Spinal cord (tissue), 10 donors: ENCODE results near the gene LOXL1. TPM values are rescaled to one million over a fixed set of nuclear protein-coding genes. Genes with fewer than 3 reads are reported as not detected.

Source experiments
- DNase-seq, 6 donors: peaks; one replicate each; pipeline versions ENCODE4 v3.0.0 to v3.0.0-alpha.2; 2013 to 2015; ENCODE audit warnings: low spot score in 6 of 6, low read depth in 4 of 6
- H3K27ac ChIP-seq: one replicate; pipeline ENCODE4 v1.5.1; 2013; ENCODE audit warnings: low read depth, low read length, control low read depth
- H3K27me3 ChIP-seq: one replicate; pipeline ENCODE4 v1.6.1; 2013; ENCODE audit warnings: low read length; ENCODE audit not compliant: control insufficient read depth, insufficient read depth
- H3K36me3 ChIP-seq: one replicate; pipeline ENCODE4 v1.6.1; 2013; ENCODE audit warnings: low read length; ENCODE audit not compliant: control insufficient read depth, insufficient read depth
- H3K4me1 ChIP-seq: one replicate; pipeline ENCODE4 v1.6.1; 2013; ENCODE audit warnings: low read length; ENCODE audit not compliant: control insufficient read depth, insufficient read depth
- H3K4me3 ChIP-seq: one replicate; pipeline ENCODE4 v1.5.1; 2013; ENCODE audit warnings: low read depth, low read length, control low read depth
- H3K9me3 ChIP-seq: one replicate; pipeline ENCODE4 v1.6.1; 2013; ENCODE audit warnings: low read length; ENCODE audit not compliant: control insufficient read depth, insufficient read depth
- WGBS: methylation state at CpG from one replicate; pipeline ENCODE4 v1.1.5; 2013; ENCODE audit warnings: missing lambda C conversion rate; ENCODE audit not compliant: insufficient coverage; 5-methylcytosine and 5-hydroxymethylcytosine counted together
- polyA plus RNA-seq, 2 donors: library from polyadenylated mRNA; unstranded; fragments of 120-200 nt; gene quantifications; one replicate each; pipeline ENCODE4 v1.2.1, GENCODE V29; 2013; ENCODE audit not compliant: insufficient read length in 2 of 2
- total RNA-seq, 2 donors: library from RNA; depleted of rRNA in 1 of 2; stranded (reverse); fragments of 120-200 nt in 1 of 2; fragments of >200 nt in 1 of 2; gene quantifications; one replicate each; pipeline versions ENCODE4 v1.2.3 to v1.2.4, GENCODE V29; 2013 to 2014
- donor health status: healthy.

Gene LOXL1
- total and polyA plus RNA-seq, 4 donors, result 7.9 to 48.2 (median 22.9) TPM

GRCh38 chr15:73996267-73996666, 70.0 kb downstream of the LOXL1 start:
- H3K4me3 ChIP-seq, result no peak overlapping the region

GRCh38 chr15:73996939-73997338, 70.7 kb downstream of the LOXL1 start:
- H3K4me3 ChIP-seq, result no peak overlapping the region
- peaks cover 12% of the 10 kb centered on the region for H3K36me3 ChIP-seq
- DNase-seq, result no peak
- H3K27me3 ChIP-seq, result no peaks in the 10 kb centered on the region
- 74% methylated on average over 3 of the region's 5 CpGs for WGBS
- no peak overlapping the region for H3K27ac ChIP-seq
- H3K9me3 ChIP-seq, result no peaks in the 10 kb centered on the region
- peaks cover 33% of the 10 kb centered on the region for H3K4me1 ChIP-seq

More at GRCh38 chr15:73996267-73996666, 70.0 kb downstream of the LOXL1 start:
- H3K27ac ChIP-seq, result no peak overlapping the region
- DNase-seq, result no peak
- 71% methylated on average over 1 of the region's 2 CpGs for WGBS
- H3K27me3 ChIP-seq, result no peaks in the 10 kb centered on the region
- H3K36me3 ChIP-seq, result peaks cover 12% of the 10 kb centered on the region
- no peaks in the 10 kb centered on the region for H3K9me3 ChIP-seq
- H3K4me1 ChIP-seq, result peaks cover 38% of the 10 kb centered on the region

- H3K4me1 ChIP-seq, result peaks cover 25% of the 10 kb centered on the region
- DNase-seq, result no peak
- no peak overlapping the region for H3K4me3 ChIP-seq
- 95% methylated on average over 27 of the region's 27 CpGs for WGBS
- H3K36me3 ChIP-seq, result peaks cover 15% of the 10 kb centered on the region
- no peaks in the 10 kb centered on the region for H3K9me3 ChIP-seq
- H3K27ac ChIP-seq, result no peak overlapping the region
- no peaks in the 10 kb centered on the region for H3K27me3 ChIP-seq
These were observed 71.7 kb downstream of the LOXL1 start for GRCh38 chr15:73997986-73998385.

Other genes with a start within 250 kb of the LOXL1 start
- gene CD276, start 242.1 kb upstream of the LOXL1 start, total RNA-seq, result 10 to 100 TPM; 35.7 to 40.9 TPM
- gene CD276, start 242.1 kb upstream of the LOXL1 start, polyA plus RNA-seq, result 100 to 1,000 TPM; 110 to 125 TPM
- 10 to 100 TPM; 24.2 to 26.1 TPM for gene INSYN1, start 173.1 kb upstream of the LOXL1 start, total RNA-seq
- gene INSYN1, start 173.1 kb upstream of the LOXL1 start, polyA plus RNA-seq, result 100 to 1,000 TPM; 127 to 138 TPM
- not detected for gene TBC1D21, start 52.9 kb upstream of the LOXL1 start, total RNA-seq
- not detected for gene TBC1D21, start 52.9 kb upstream of the LOXL1 start, polyA plus RNA-seq
- gene STOML1, start 65.8 kb downstream of the LOXL1 start, total RNA-seq, result 10 to 100 TPM; 26.8 to 32.0 TPM
- gene STOML1, start 65.8 kb downstream of the LOXL1 start, polyA plus RNA-seq, result 10 to 100 TPM; 57.5 to 57.9 TPM
- gene PML, start 68.3 kb downstream of the LOXL1 start, total RNA-seq, result 10 to 100 TPM; 13.5 to 14.6 TPM
- gene PML, start 68.3 kb downstream of the LOXL1 start, polyA plus RNA-seq, result 10 to 100 TPM; 25.4 to 29.4 TPM
- gene GOLGA6A, start 156.1 kb downstream of the LOXL1 start, total RNA-seq, result under 1 TPM; 0.28 to 0.59 TPM
- gene GOLGA6A, start 156.1 kb downstream of the LOXL1 start, polyA plus RNA-seq, result under 1 TPM in 1 of 2 donors, not detected in 1; 0.21 TPM
- 1 to 10 TPM; 5.2 to 7.1 TPM for gene ISLR2, start 204.1 kb downstream of the LOXL1 start, total RNA-seq
- 10 to 100 TPM; 15.4 to 16.7 TPM for gene ISLR2, start 204.1 kb downstream of the LOXL1 start, polyA plus RNA-seq
- 100 to 1,000 TPM in 1 of 2 donors, 10 to 100 TPM in 1; 80.7 to 391 TPM for gene ISLR, start 247.2 kb downstream of the LOXL1 start, total RNA-seq
- gene ISLR, start 247.2 kb downstream of the LOXL1 start, polyA plus RNA-seq, result 100 to 1,000 TPM in 1 of 2 donors, 10 to 100 TPM in 1; 59.5 to 195 TPM